ENCODE data around the gene SSTR5.
A peak's percentile ranks its signal among the peaks of the same experiment; 100 is the strongest.

SSTR5 gene

GRCh38 chr16:1054660-1055556 is 17.6 kb upstream of the SSTR5 start:
- no peak for DNase-seq (ENCODE audit: low read depth)

GRCh38 chr16:1055557-1055924 is 17.0 kb upstream of the SSTR5 start:
- no peak for DNase-seq (ENCODE audit: low read depth)

- DNase-seq (ENCODE audit: low read depth): no peak
Observed at GRCh38 chr16:1056196-1056595, 16.4 kb upstream of the SSTR5 start.

GRCh38 chr16:1057252-1057932 is 15.2 kb upstream of the SSTR5 start:
- peak; percentile 46 for DNase-seq (ENCODE audit: low read depth)

- DNase-seq (ENCODE audit: low read depth): no peak
Observed at GRCh38 chr16:1058216-1058615, 14.3 kb upstream of the SSTR5 start.

- no peak for DNase-seq (ENCODE audit: low read depth)
Observed at GRCh38 chr16:1059310-1059709, 13.2 kb upstream of the SSTR5 start.

GRCh38 chr16:1060416-1061340 is 11.9 kb upstream of the SSTR5 start:
- no peak for DNase-seq (ENCODE audit: low read depth)

- DNase-seq (ENCODE audit: low read depth): no peak
Observed at GRCh38 chr16:1061769-1062505, 10.6 kb upstream of the SSTR5 start.

- DNase-seq (ENCODE audit: low read depth): no peak
Observed at GRCh38 chr16:1062895-1063294, 9.7 kb upstream of the SSTR5 start.

- DNase-seq (ENCODE audit: low read depth): no peak
Observed at GRCh38 chr16:1063728-1064127, 8.8 kb upstream of the SSTR5 start.

- DNase-seq (ENCODE audit: low read depth): no peak
Observed at GRCh38 chr16:1065469-1066128, 6.9 kb upstream of the SSTR5 start.

GRCh38 chr16:1066584-1067172 is 5.9 kb upstream of the SSTR5 start:
- no peak for DNase-seq (ENCODE audit: low read depth)

- DNase-seq (ENCODE audit: low read depth): no peak
Observed at GRCh38 chr16:1067629-1068028, 4.9 kb upstream of the SSTR5 start.

GRCh38 chr16:1068451-1068850 is 4.1 kb upstream of the SSTR5 start:
- DNase-seq (ENCODE audit: low read depth): no peak

- DNase-seq (ENCODE audit: low read depth): no peak
Observed at GRCh38 chr16:1069154-1069553, 3.4 kb upstream of the SSTR5 start.

- no peak for DNase-seq (ENCODE audit: low read depth)
Observed at GRCh38 chr16:1070084-1070863, 2.3 kb upstream of the SSTR5 start.

- no peak for DNase-seq (ENCODE audit: low read depth)
Observed at GRCh38 chr16:1070864-1071408, 1.6 kb upstream of the SSTR5 start.

GRCh38 chr16:1071561-1072225 is 854 bp upstream of the SSTR5 start:
- no peak for DNase-seq (ENCODE audit: low read depth)

- DNase-seq (ENCODE audit: low read depth): no peak
Observed at GRCh38 chr16:1073262-1073558, 663 bp downstream of the SSTR5 start.

All from stimulated activated CD8-positive, alpha-beta memory T cell treated with anti-CD3 and anti-CD28 coated beads, Interleukin-12 subunit alpha, Interleukin-12 subunit beta, amount 100 ng/mL, for 4 hours (primary cell).